PC-3 (cell line): ENCODE data around the gene ANGPTL8. TPM values are rescaled to one million over a fixed set of nuclear protein-coding genes. Genes with fewer than 3 reads are reported as not detected.

Experiments
- ATAC-seq: fragments of 200-7000 bp; cut with Tn5 transposase; 2 replicates; pipeline ENCODE4 v1.9.1; 2020; ENCODE audit warnings: mild to moderate bottlenecking, moderate library complexity
- BruUV-seq: library from RNA; stranded (reverse); fragments of 400-500 nt; replicated peaks from 2 replicates; lab custom pipeline; 2021; lab: Mats Ljungman, UMichigan
- CTCF ChIA-PET: fragments of 300-600 bp; sonication (Branson Sonifier 250); formaldehyde crosslinking; loops from one replicate; lab custom pipeline; 2022; ENCODE audit warnings: antibody characterized with exemption; lab: Charles Lee
- POLR2A ChIA-PET: fragments of 300-600 bp; sonication (Branson Sonifier 250); formaldehyde crosslinking; loops from one replicate; lab custom pipeline; 2022; ENCODE audit warnings: antibody characterized with exemption; ENCODE audit not compliant: unreplicated experiment; lab: Charles Lee
- DNase-seq: peaks from one replicate; pipeline ENCODE4 v3.0.0-alpha.2; 2015
- H2AFZ ChIP-seq: fragments of 300-600 bp; sonication (generic); 2 replicates; pipeline ENCODE4 v1.6.0; 2016; ENCODE audit warnings: antibody characterized with exemption, low read length
- H3F3A ChIP-seq: fragments of 300-600 bp; sonication (generic); one replicate; pipeline ENCODE4 v1.6.0; 2017; ENCODE audit warnings: antibody characterized with exemption, low read length, control low read depth, mild to moderate bottlenecking; ENCODE audit not compliant: unreplicated experiment
- H3K27ac ChIP-seq: fragments of 300-600 bp; sonication (generic); 2 replicates; pipeline ENCODE4 v1.5.1; 2016; ENCODE audit warnings: mild to moderate bottlenecking, low read length
- H3K27me3 ChIP-seq: fragments of 300-600 bp; sonication (generic); 2 replicates; pipeline ENCODE4 v1.6.1; 2016; ENCODE audit warnings: low read length, mixed read lengths
- H3K36me3 ChIP-seq: fragments of 300-600 bp; sonication (generic); 2 replicates; pipeline ENCODE4 v1.6.1; 2016; ENCODE audit warnings: low read depth, mixed run types, low read length, mixed read lengths
- H3K4me1 ChIP-seq: fragments of 300-600 bp; sonication (generic); 2 replicates; pipeline ENCODE4 v1.5.1; 2016; ENCODE audit warnings: low read length; ENCODE audit not compliant: insufficient read depth
- H3K4me2 ChIP-seq: fragments of 300-600 bp; sonication (generic); 2 replicates; pipeline ENCODE4 v1.6.0; 2016; ENCODE audit warnings: low read length
- H3K4me3 ChIP-seq: fragments of 300-600 bp; sonication (generic); 2 replicates; pipeline ENCODE4 v1.5.1; 2016; ENCODE audit warnings: mild to moderate bottlenecking, low read length, mixed read lengths
- H3K79me2 ChIP-seq: fragments of 300-600 bp; sonication (generic); 2 replicates; pipeline ENCODE4 v1.6.1; 2017; ENCODE audit warnings: low read length, mixed read lengths
- H3K9ac ChIP-seq: fragments of 300-600 bp; sonication (generic); 2 replicates; pipeline ENCODE4 v1.6.0; 2016; ENCODE audit warnings: mild to moderate bottlenecking, low read length
- H3K9me2 ChIP-seq: fragments of 300-600 bp; sonication (generic); replicated peaks from 2 replicates; pipeline ENCODE4 v1.6.1; 2016; ENCODE audit warnings: mixed run types, low read length, mixed read lengths
- H3K9me3 ChIP-seq: fragments of 300-600 bp; sonication (generic); 2 replicates; pipeline ENCODE4 v1.6.1; 2016; ENCODE audit warnings: low read length, mixed read lengths
- H4K20me1 ChIP-seq: fragments of 300-600 bp; sonication (generic); 2 replicates; pipeline ENCODE4 v1.6.1; 2016; ENCODE audit warnings: low read length, mixed read lengths
- EZH2 ChIP-seq: fragments of 300-600 bp; sonication (generic); IDR thresholded peaks from one replicate; pipeline ENCODE4 v1.6.1; 2017; ENCODE audit warnings: antibody characterized with exemption, mild to moderate bottlenecking, low read length; ENCODE audit not compliant: unreplicated experiment
- EZH2phosphoT487 ChIP-seq: fragments of 300-600 bp; sonication (generic); IDR thresholded peaks from 2 replicates; pipeline ENCODE4 v1.6.1; 2018; ENCODE audit warnings: mild to moderate bottlenecking, antibody characterized with exemption, low read length, borderline replicate concordance
- intact Hi-C: fragments of 100-400 bp; cut with micrococcal nuclease; formaldehyde crosslinking; loops from 2 replicates; pipeline ENCODE4 v1.9.0; 2023
- total RNA-seq: library from RNA; depleted of rRNA; stranded (reverse); fragments of >200 nt; gene quantifications from 2 replicates; pipeline ENCODE4 v1.2.3, GENCODE V29; 2014
- TF ChIP-seq, protein P1 (sequence below): fragments of 300-600 bp; sonication (generic); conservative IDR thresholded peaks from 2 replicates; pipeline ENCODE4 v1.5.1; 2017; ENCODE audit warnings: antibody characterized with exemption, low read depth, mild to moderate bottlenecking, low read length

The ANGPTL8 gene
- total RNA-seq, 1 experiment from 2014 or later: not detected

DNA sequence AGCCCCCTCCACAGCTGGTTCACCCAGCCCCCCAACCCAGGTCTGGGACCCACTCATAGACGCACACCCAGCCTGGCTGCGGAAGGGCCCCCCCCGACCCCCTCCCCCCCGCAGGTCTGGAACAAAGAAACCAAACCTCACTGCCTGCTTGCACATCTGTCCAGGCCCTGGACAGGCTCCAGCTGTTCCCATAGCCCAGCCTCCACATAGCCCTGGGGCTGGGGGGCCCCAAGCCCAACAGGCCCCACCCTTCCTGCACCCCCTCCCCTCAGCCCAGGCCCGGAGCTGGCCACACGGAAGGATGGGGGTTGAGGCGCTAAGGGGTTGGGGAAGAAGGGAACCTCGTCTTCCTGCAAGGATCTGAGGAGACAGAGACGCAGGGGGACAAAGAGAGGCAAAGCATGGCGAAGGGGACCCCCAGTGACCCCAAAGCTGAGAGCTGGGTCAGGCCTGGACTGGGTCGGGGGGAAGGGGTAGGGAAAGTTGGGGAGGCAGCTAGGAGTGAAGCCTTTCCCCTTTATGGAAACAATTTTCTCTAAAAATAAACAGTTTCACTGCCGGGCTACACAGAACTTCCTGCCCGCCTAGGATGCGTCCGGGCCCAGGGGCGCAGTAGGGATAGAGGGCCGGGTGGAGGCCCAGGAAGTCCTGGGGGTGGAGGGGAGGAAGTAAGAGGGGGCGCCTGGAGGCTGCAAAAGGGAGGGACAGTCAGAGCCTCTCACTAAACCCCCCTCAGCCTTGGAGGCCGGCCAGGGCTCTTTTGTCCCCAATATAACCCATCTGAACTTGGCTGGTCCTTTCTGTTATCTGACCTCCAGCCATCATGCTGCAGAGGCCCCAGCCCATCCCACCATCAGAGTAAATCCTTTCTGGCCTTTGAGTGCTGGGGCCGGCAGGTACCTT is 44.5 kb upstream of the ANGPTL8 start:
- ATAC-seq (peak; percentile 6; the same call in 1 of the 2 replicates), DNase-seq (no peak)
- no peaks in the 10 kb centered on the region for H3F3A ChIP-seq
- intact Hi-C loops: no loop called here
- H3K27me3 ChIP-seq: no peaks in the 10 kb centered on the region
- peak overlapping the region; percentile 44 for H3K4me2 ChIP-seq
- H3K9ac ChIP-seq: no peak overlapping the region
- ChIA-PET CTCF (no interaction called here), POLR2A (no interaction called here)
- peaks cover 20% of the 10 kb centered on the region for H3K36me3 ChIP-seq
- H3K9me2 ChIP-seq: no peaks in the 10 kb centered on the region
- no peaks in the 10 kb centered on the region for H3K9me3 ChIP-seq
- H3K79me2 ChIP-seq: peaks cover 19% of the 10 kb centered on the region
- H2AFZ ChIP-seq: no peak overlapping the region
- TF ChIP-seq, protein P1, sequence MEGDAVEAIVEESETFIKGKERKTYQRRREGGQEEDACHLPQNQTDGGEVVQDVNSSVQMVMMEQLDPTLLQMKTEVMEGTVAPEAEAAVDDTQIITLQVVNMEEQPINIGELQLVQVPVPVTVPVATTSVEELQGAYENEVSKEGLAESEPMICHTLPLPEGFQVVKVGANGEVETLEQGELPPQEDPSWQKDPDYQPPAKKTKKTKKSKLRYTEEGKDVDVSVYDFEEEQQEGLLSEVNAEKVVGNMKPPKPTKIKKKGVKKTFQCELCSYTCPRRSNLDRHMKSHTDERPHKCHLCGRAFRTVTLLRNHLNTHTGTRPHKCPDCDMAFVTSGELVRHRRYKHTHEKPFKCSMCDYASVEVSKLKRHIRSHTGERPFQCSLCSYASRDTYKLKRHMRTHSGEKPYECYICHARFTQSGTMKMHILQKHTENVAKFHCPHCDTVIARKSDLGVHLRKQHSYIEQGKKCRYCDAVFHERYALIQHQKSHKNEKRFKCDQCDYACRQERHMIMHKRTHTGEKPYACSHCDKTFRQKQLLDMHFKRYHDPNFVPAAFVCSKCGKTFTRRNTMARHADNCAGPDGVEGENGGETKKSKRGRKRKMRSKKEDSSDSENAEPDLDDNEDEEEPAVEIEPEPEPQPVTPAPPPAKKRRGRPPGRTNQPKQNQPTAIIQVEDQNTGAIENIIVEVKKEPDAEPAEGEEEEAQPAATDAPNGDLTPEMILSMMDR: no peak
- TF ChIP-seq EZH2phosphoT487: no peak
- TF ChIP-seq EZH2: no peak
- no TSS peak for BruUV-seq
- H3K4me1 ChIP-seq: peaks cover 18% of the 10 kb centered on the region
- no peak overlapping the region; the same call in 1 of the 2 replicates for H3K4me3 ChIP-seq
- H3K27ac ChIP-seq: no peak overlapping the region
- H4K20me1 ChIP-seq: no peaks in the 10 kb centered on the region

DNA sequence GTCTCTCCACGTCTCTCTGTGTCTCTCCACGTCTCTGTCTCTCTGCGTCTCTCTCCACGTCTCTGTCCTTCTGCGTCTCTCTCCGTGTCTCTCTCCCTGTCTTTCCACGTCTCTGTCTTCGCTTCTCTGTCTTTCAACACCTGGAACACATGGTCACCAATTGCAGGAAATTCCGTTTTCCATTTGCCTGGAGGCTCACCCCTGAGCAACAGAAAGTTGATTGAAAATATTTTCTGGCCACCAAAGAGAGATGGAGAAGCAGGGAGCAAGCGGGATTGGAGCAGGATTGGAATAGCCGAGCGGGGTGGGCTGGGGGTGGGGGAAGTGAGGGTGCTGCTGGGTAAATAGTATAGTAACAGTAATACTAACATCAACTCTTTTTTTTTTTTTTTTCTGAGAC is 43.7 kb upstream of the ANGPTL8 start:
- H3K9me3 ChIP-seq: no peaks in the 10 kb centered on the region
- peaks cover 18% of the 10 kb centered on the region for H3K36me3 ChIP-seq
- no peaks in the 10 kb centered on the region for H3K27me3 ChIP-seq
- peaks cover 19% of the 10 kb centered on the region for H3K79me2 ChIP-seq
- H3K4me1 ChIP-seq: peaks cover 18% of the 10 kb centered on the region
- BruUV-seq: no TSS peak
- peak overlapping the region; percentile 44 for H3K4me2 ChIP-seq
- H3K27ac ChIP-seq: no peak overlapping the region
- H2AFZ ChIP-seq: no peak overlapping the region
- TF ChIP-seq EZH2 (no peak), EZH2phosphoT487 (no peak)
- TF ChIP-seq, protein P1: no peak
- DNase-seq (no peak), ATAC-seq (no peak)
- POLR2A ChIA-PET: interaction anchor here (0.6 kb wide), 1 partner anchor 240 kb away, joined by 5 read pairs; the partner anchor contains the start of gene PRKCSH
- no peaks in the 10 kb centered on the region for H3K9me2 ChIP-seq
- no peaks in the 10 kb centered on the region for H3F3A ChIP-seq
- intact Hi-C loops: loop anchor here (2.0 kb wide), 1 partner anchor 27 kb away; no protein-coding TSS in a partner anchor
- no peak overlapping the region; the same call in 1 of the 2 replicates for H3K4me3 ChIP-seq
- no peaks in the 10 kb centered on the region for H4K20me1 ChIP-seq
- no peak overlapping the region for H3K9ac ChIP-seq
- CTCF ChIA-PET: no interaction called here
